HepG2 (cell line): ENCODE results near the gene EWSR1. TPM values are rescaled to one million over a fixed set of nuclear protein-coding genes. Genes with fewer than 3 reads are reported as not detected.

ENCODE experiments used
- ATAC-seq: fragments of 200-7000 bp; cut with Tn5 transposase; 3 replicates; pipeline ENCODE4 v1.9.1; 2020; ENCODE audit warnings: mild to moderate bottlenecking, moderate library complexity
- BruUV-seq: library from RNA; stranded (reverse); fragments of 400-500 nt; replicated peaks from 2 replicates; lab custom pipeline; 2021; lab: Mats Ljungman, UMichigan
- CTCF ChIA-PET: fragments of 300-600 bp; formaldehyde crosslinking; extraction: SDS; loops from one replicate; lab custom pipeline; 2021; ENCODE audit warnings: low total read pairs, inconsistent platforms, low intra/inter-chr PET ratio; lab: Yijun Ruan, JAX
- POLR2A ChIA-PET: fragments of 350-600 bp; sonication (Branson Sonifier 250); formaldehyde crosslinking; loops from one replicate; lab custom pipeline; 2020; ENCODE audit warnings: antibody characterized with exemption, inconsistent platforms; lab: Yijun Ruan, JAX
- DNase-seq: peaks from one replicate; pipeline ENCODE4 v3.0.0-alpha.2; 2015; ENCODE audit warnings: low spot score
- FAIRE-seq: peaks from 3 replicates; lab custom pipeline; 2011; peaks lifted over from hg19 to GRCh38; lab: Jason Lieb, UNC
- H2AFZ ChIP-seq: one replicate; pipeline ENCODE4 v1.6.1; 2011; ENCODE audit warnings: low read length, inconsistent platforms
- H3K27ac ChIP-seq: fragments of 300-600 bp; 3 replicates; pipeline ENCODE4 v1.8.0; 2011; ENCODE audit warnings: mixed run types, mild to moderate bottlenecking, mixed read lengths, low read length, inconsistent platforms; ENCODE audit not compliant: insufficient read depth; ENCODE audit errors: extremely low read length
- H3K27me3 ChIP-seq, 2 experiments: fragments of 200-600 bp in 1 of 2; 2 replicates in 1 of 2; 3 replicates in 1 of 2; pipeline versions ENCODE4 v1.6.0 to v1.8.0; 2011; ENCODE audit warnings: low read length in 2 of 2, mild to moderate bottlenecking in 2 of 2, moderate library complexity in 2 of 2, inconsistent platforms in 1 of 2; ENCODE audit not compliant: insufficient read depth in 2 of 2, control insufficient read depth in 1 of 2
- H3K36me3 ChIP-seq, 2 experiments: fragments of 200-600 bp in 1 of 2; replicated peaks in 1 of 2; 2 replicates in 1 of 2; 3 replicates in 1 of 2; pipeline versions ENCODE4 v1.5.1 to v1.8.0; 2011; ENCODE audit warnings: low read length in 2 of 2, inconsistent platforms in 1 of 2; ENCODE audit not compliant: insufficient read depth in 2 of 2, control insufficient read depth in 1 of 2
- H3K4me1 ChIP-seq: 2 replicates; pipeline ENCODE4 v1.5.1; 2012; ENCODE audit warnings: low read length, inconsistent platforms; ENCODE audit not compliant: insufficient read depth
- H3K4me2 ChIP-seq: 2 replicates; pipeline ENCODE4 v1.6.0; 2011; ENCODE audit warnings: low read depth, low read length, inconsistent platforms
- H3K4me3 ChIP-seq, 3 experiments: fragments of 200-600 bp in 1 of 3; sonication (generic), shearing (Covaris generic) in 1 of 3; replicated peaks in 1 of 3; 2 replicates each; pipeline ENCODE4 v1.5.1; 2011 to 2016; ENCODE audit warnings: low read length in 3 of 3, inconsistent platforms in 2 of 3, low read depth in 2 of 3, mild to moderate bottlenecking in 2 of 3, control low read depth in 1 of 3, mixed read lengths in 1 of 3; ENCODE audit not compliant: insufficient read depth in 1 of 3
- H3K79me2 ChIP-seq: one replicate; pipeline ENCODE4 v1.6.1; 2011; ENCODE audit warnings: low read length, inconsistent platforms; ENCODE audit not compliant: insufficient read depth
- H3K9ac ChIP-seq: 2 replicates; pipeline ENCODE4 v1.6.0; 2011; ENCODE audit warnings: mild to moderate bottlenecking, low read depth, low read length, inconsistent platforms; ENCODE audit not compliant: insufficient read depth
- H3K9me3 ChIP-seq: 2 replicates; pipeline ENCODE4 v1.5.1; 2012; ENCODE audit warnings: mild to moderate bottlenecking, low read length
- H4K20me1 ChIP-seq: 2 replicates; pipeline ENCODE4 v1.6.0; 2011; ENCODE audit warnings: inconsistent platforms, mild to moderate bottlenecking, low read length, moderate library complexity; ENCODE audit not compliant: insufficient read depth
- CEBPB ChIP-seq: IDR thresholded peaks from 2 replicates; pipeline ENCODE4 v1.6.1; 2011; ENCODE audit warnings: low read depth, low read length, improper control_type of control experiment, borderline replicate concordance
- ONECUT2 ChIP-seq: sonication (generic); formaldehyde crosslinking; IDR thresholded peaks from 2 replicates; pipeline ENCODE4 v1.4.0; 2020; ENCODE audit warnings: missing genetic modification reagents
- PATZ1 ChIP-seq: sonication (generic); formaldehyde crosslinking; IDR thresholded peaks from 2 replicates; pipeline ENCODE4 v1.4.0; 2020; ENCODE audit warnings: missing genetic modification reagents
- SNRNP70 ChIP-seq: fragments of 200-400 bp; formaldehyde crosslinking; IDR thresholded peaks from 2 replicates; pipeline ENCODE4 v1.6.1; 2017; ENCODE audit warnings: mild to moderate bottlenecking, low read depth, low read length, moderate library complexity
- TBX3 ChIP-seq: fragments of 450-650 bp; IDR thresholded peaks from 2 replicates; pipeline ENCODE4 v1.6.1; 2017; ENCODE audit warnings: antibody characterized with exemption, mild to moderate bottlenecking, inconsistent platforms, borderline replicate concordance
- ZNF780A ChIP-seq: sonication (generic); formaldehyde crosslinking; IDR thresholded peaks from 2 replicates; pipeline ENCODE4 v1.8.0; 2022; ENCODE audit warnings: mild to moderate bottlenecking, missing genetic modification reagents, moderate library complexity
- in situ Hi-C: cut with HindIII; loops from 2 replicates; pipeline ENCODE4 v1.10.0; 2017; ENCODE audit warnings: low pct_unique_long_range_greater_than_20kb; ENCODE audit not compliant: extremely low pct_ligation_motif_present
- intact Hi-C: fragments of 100-400 bp; cut with micrococcal nuclease; formaldehyde crosslinking; loops from one replicate; pipeline ENCODE4 v1.10.0; 2022; ENCODE audit not compliant: unreplicated experiment
- polyA plus RNA-seq, 8 experiments: library from polyadenylated mRNA; depleted of rRNA in 3 of 8; stranded (reverse) in 7 of 8; unstranded in 1 of 8; fragments of >200 nt; fragmentation: Illumina TruSeq in 4 of 8; extraction: Trizol in 4 of 8; gene quantifications; 2 replicates each; pipeline versions ENCODE4 v1.2.1 to v1.2.3, GENCODE V29; 2011 to 2016; ENCODE audit warnings: low read depth in 4 of 8, missing spikeins in 1 of 8, mixed read lengths in 1 of 8; ENCODE audit not compliant: insufficient read depth in 1 of 8
- total RNA-seq, 5 experiments: library from RNA; depleted of rRNA; stranded (reverse); fragments of >200 nt; fragmentation: Illumina TruSeq; extraction: Trizol; gene quantifications; 2 replicates each; pipeline ENCODE4 v1.2.3, GENCODE V29; 2016; ENCODE audit warnings: low read depth in 1 of 5
- TF ChIP-seq, protein P1 (sequence below): sonication (generic); formaldehyde crosslinking; IDR thresholded peaks from 2 replicates; pipeline ENCODE4 v1.5.0; 2020; ENCODE audit warnings: missing genetic modification reagents

Gene EWSR1
- total and polyA plus RNA-seq, 2 of the 13 experiments (the other 11 are each of a cell fraction or from before 2014, with no cell fraction given): 211 to 326 TPM

DNA sequence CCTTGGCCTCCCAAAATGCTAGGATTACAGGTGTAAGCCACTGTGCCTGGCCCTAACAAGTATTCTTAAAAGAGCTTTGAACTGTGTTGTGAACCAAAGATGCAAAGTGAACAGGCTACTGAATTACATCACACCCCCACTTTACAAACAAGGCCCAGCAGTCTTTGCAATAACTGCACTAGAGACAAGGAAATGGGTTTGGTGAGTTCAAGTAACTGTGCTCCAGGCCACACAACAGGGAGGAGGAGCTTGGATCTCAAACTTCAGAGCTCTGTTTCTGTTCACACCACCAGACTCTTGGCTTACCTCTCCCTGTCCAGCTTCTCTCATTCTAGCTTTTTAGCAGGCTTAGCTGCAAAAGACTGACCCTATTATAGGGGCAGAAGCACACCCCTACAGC, 77.9 kb downstream of the EWSR1 start:
- Histone ChIP-seq H4K20me1 (no peaks in the 10 kb centered on the region), H3K4me1 (peaks cover 32% of the 10 kb centered on the region), H3K27me3 (no peaks in the 10 kb centered on the region), H2AFZ (no peak overlapping the region), H3K4me2 (no peak overlapping the region), H3K4me3 (no peak overlapping the region), H3K79me2 (no peaks in the 10 kb centered on the region), H3K27ac (no peak overlapping the region), H3K9me3 (no peaks in the 10 kb centered on the region), H3K9ac (no peak overlapping the region), H3K36me3 (peaks cover 15 to 50% of the 10 kb centered on the region in 2 experiments)
- BruUV-seq: no TSS peak
- TF ChIP-seq ZNF780A (CRISPR knock-in tag): no peak
- no peak for TF ChIP-seq PATZ1 (CRISPR knock-in tag)
- TF ChIP-seq CEBPB: peak; percentile 6; the same call in 1 of the 2 replicates
- TF ChIP-seq, protein P1, sequence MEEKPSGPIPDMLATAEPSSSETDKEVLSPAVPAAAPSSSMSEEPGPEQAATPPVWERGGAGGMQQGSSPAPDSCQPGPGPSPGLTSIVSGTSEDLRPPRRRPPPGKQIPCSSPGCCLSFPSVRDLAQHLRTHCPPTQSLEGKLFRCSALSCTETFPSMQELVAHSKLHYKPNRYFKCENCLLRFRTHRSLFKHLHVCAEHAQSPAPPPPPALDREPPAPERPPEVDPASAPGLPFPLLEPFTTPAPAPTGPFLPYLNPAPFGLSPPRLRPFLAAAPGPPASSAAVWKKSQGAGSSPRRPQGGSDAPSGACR (CRISPR knock-in tag): no peak
- TF ChIP-seq TBX3: no peak
- TF ChIP-seq ONECUT2 (CRISPR knock-in tag): no peak
- TF ChIP-seq SNRNP70: no peak
- CTCF ChIA-PET: no interaction called here
- intact Hi-C loops: no loop called here
- POLR2A ChIA-PET: no interaction called here
- in situ Hi-C loops: no loop called here
- FAIRE-seq (no peak), DNase-seq (no peak), ATAC-seq (no peak)
